OCI-LY7 (cell line): ENCODE data around the gene ATP2A3. TPM values are rescaled to one million over a fixed set of nuclear protein-coding genes. Genes with fewer than 3 reads are reported as not detected.

ENCODE experiments used
- BruUV-seq: library from RNA; stranded (reverse); fragments of 400-500 nt; replicated peaks from 2 replicates; lab custom pipeline; 2021; lab: Mats Ljungman, UMichigan
- CTCF ChIA-PET: fragments of 300-600 bp; sonication (Branson Sonifier 250); formaldehyde crosslinking; loops from one replicate; lab custom pipeline; 2022; ENCODE audit warnings: antibody characterized with exemption; ENCODE audit not compliant: unreplicated experiment; lab: Charles Lee
- POLR2A ChIA-PET: fragments of 300-600 bp; sonication (Branson Sonifier 250); formaldehyde crosslinking; loops from one replicate; lab custom pipeline; 2022; ENCODE audit warnings: antibody characterized with exemption; lab: Charles Lee
- DNase-seq: peaks from one replicate; pipeline ENCODE4 v3.0.0-alpha.2; 2015; ENCODE audit warnings: low spot score
- H2AFZ ChIP-seq: fragments of 200-600 bp; sonication (generic), shearing (Covaris generic); 2 replicates; pipeline ENCODE4 v1.6.1; 2014; ENCODE audit warnings: mild to moderate bottlenecking, antibody characterized with exemption, low read length, moderate library complexity
- H3K27ac ChIP-seq: fragments of 200-600 bp; sonication (generic); 2 replicates; pipeline ENCODE4 v1.5.1; 2014; ENCODE audit warnings: mixed run types, low read depth, mild to moderate bottlenecking, moderate library complexity, low read length, inconsistent platforms; ENCODE audit not compliant: poor library complexity, severe bottlenecking
- H3K36me3 ChIP-seq: fragments of 200-600 bp; sonication (generic); 2 replicates; pipeline ENCODE4 v1.6.1; 2014; ENCODE audit warnings: mild to moderate bottlenecking, antibody characterized with exemption, low read length, moderate library complexity, mixed read lengths; ENCODE audit not compliant: insufficient read depth
- H3K4me1 ChIP-seq: fragments of 200-600 bp; sonication (generic); 2 replicates; pipeline ENCODE4 v1.5.1; 2014; ENCODE audit warnings: mild to moderate bottlenecking, low read length; ENCODE audit not compliant: insufficient read depth, poor library complexity, severe bottlenecking
- H3K4me2 ChIP-seq: fragments of 200-600 bp; sonication (generic); 2 replicates; pipeline ENCODE4 v1.6.1; 2014; ENCODE audit warnings: mild to moderate bottlenecking, low read length
- H3K4me3 ChIP-seq: fragments of 200-600 bp; sonication (generic); 2 replicates; pipeline ENCODE4 v1.5.1; 2014; ENCODE audit warnings: mild to moderate bottlenecking, low read depth, low read length; ENCODE audit not compliant: poor library complexity, severe bottlenecking
- H3K79me2 ChIP-seq: fragments of 200-600 bp; sonication (generic); 2 replicates; pipeline ENCODE4 v1.6.1; 2016; ENCODE audit warnings: low read depth, mild to moderate bottlenecking, low read length, moderate library complexity, mixed read lengths; ENCODE audit not compliant: insufficient read depth
- H3K9me2 ChIP-seq: fragments of 200-600 bp; sonication (generic); 2 replicates; pipeline ENCODE4 v1.6.1; 2016; ENCODE audit warnings: mild to moderate bottlenecking, low read length, mixed read lengths; ENCODE audit not compliant: insufficient read depth
- H3K9me3 ChIP-seq: fragments of 200-600 bp; sonication (generic); 2 replicates; pipeline ENCODE4 v1.6.1; 2014; ENCODE audit warnings: mild to moderate bottlenecking, mixed run types, low read length, mixed read lengths
- H4K20me1 ChIP-seq: fragments of 200-600 bp; sonication (generic); 2 replicates; pipeline ENCODE4 v1.6.1; 2014; ENCODE audit warnings: mild to moderate bottlenecking, antibody characterized with exemption, low read length, moderate library complexity, mixed read lengths; ENCODE audit not compliant: insufficient read depth
- EZH2phosphoT487 ChIP-seq: fragments of 200-600 bp; sonication (generic); IDR thresholded peaks from 2 replicates; pipeline ENCODE4 v1.6.1; 2018; ENCODE audit warnings: low read depth, borderline replicate concordance, mild to moderate bottlenecking, mixed run types, antibody characterized with exemption, low read length, moderate library complexity, mixed read lengths
- intact Hi-C: fragments of 100-400 bp; cut with micrococcal nuclease; formaldehyde crosslinking; loops from one replicate; pipeline ENCODE4 v1.10.0; 2022; ENCODE audit not compliant: unreplicated experiment
- total RNA-seq, 2 experiments: library from RNA; depleted of rRNA in 1 of 2; stranded (reverse); fragments of >200 nt in 1 of 2; shearing (Covaris generic) in 1 of 2; gene quantifications; 2 replicates each; pipeline ENCODE4 v1.2.3, GENCODE V29; 2014 to 2022
- TF ChIP-seq, protein P1 (sequence below): fragments of 200-600 bp; sonication (generic); conservative IDR thresholded peaks from 2 replicates; pipeline ENCODE4 v1.5.1; 2014; ENCODE audit warnings: mild to moderate bottlenecking, antibody characterized with exemption, low read length, moderate library complexity, mixed read lengths

The ATP2A3 gene
- total RNA-seq, 2 experiments from 2014 or later, result 108 to 353 TPM

GRCh38 chr17:3919123-3919624 is 45.1 kb downstream of the ATP2A3 start:
- no peak overlapping the region for H3K27ac ChIP-seq
- BruUV-seq, result no TSS peak
- no peaks in the 10 kb centered on the region for H3K79me2 ChIP-seq
- ChIA-PET CTCF (no interaction called here), POLR2A (no interaction called here)
- peaks cover 55% of the 10 kb centered on the region for H3K4me1 ChIP-seq
- no peaks in the 10 kb centered on the region for H3K9me3 ChIP-seq
- no peaks in the 10 kb centered on the region for H4K20me1 ChIP-seq
- TF ChIP-seq EZH2phosphoT487, result no peak
- TF ChIP-seq, protein P1, sequence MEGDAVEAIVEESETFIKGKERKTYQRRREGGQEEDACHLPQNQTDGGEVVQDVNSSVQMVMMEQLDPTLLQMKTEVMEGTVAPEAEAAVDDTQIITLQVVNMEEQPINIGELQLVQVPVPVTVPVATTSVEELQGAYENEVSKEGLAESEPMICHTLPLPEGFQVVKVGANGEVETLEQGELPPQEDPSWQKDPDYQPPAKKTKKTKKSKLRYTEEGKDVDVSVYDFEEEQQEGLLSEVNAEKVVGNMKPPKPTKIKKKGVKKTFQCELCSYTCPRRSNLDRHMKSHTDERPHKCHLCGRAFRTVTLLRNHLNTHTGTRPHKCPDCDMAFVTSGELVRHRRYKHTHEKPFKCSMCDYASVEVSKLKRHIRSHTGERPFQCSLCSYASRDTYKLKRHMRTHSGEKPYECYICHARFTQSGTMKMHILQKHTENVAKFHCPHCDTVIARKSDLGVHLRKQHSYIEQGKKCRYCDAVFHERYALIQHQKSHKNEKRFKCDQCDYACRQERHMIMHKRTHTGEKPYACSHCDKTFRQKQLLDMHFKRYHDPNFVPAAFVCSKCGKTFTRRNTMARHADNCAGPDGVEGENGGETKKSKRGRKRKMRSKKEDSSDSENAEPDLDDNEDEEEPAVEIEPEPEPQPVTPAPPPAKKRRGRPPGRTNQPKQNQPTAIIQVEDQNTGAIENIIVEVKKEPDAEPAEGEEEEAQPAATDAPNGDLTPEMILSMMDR, result no peak
- no peak overlapping the region for H2AFZ ChIP-seq
- intact Hi-C loops, result no loop called here
- H3K36me3 ChIP-seq, result peaks cover 7% of the 10 kb centered on the region; the same call in 1 of the 2 replicates
- H3K4me2 ChIP-seq, result no peak overlapping the region
- H3K9me2 ChIP-seq, result no peaks in the 10 kb centered on the region
- no peak for DNase-seq
- no peak overlapping the region for H3K4me3 ChIP-seq

DNA sequence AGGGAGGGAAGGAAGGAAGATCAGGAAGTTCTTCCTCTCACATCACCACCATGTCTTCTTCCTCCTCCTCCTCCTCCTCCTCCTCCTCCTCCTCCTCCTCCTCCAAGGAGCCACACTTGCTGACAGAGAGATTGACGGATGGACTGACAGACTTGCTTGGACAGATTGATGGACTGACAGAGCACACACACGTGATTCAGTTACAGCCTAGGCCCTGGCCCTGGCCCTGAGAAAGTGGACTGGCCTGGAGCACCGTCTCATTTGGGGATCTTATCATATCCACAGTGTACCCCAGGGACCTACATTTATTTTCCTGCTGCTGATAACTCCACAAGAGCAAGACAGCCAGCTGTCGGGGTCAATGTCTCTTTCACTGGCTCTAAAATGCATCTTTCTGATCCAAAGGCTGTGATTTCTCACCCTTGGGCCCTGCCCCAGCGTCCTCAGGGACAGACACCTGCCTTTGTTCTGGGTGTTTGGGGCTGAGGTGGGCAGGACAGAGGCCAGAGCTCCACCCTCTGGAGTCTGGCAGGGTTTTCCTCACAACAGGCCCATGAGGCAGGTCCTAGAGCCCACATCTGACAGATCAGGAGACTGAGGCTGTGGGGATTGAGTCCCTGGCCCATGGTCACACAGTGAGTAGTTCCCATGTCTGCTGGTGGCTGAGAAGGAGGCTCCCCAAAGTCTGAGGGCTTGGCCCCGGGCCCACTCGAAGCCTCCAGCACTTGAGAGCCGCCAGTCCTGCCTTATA is 45.7 kb downstream of the ATP2A3 start:
- no peaks in the 10 kb centered on the region for H3K9me3 ChIP-seq
- no peak overlapping the region for H3K4me3 ChIP-seq
- TF ChIP-seq, protein P1, result no peak
- no peak for TF ChIP-seq EZH2phosphoT487
- no TSS peak for BruUV-seq
- DNase-seq, result no peak
- intact Hi-C loops, result no loop called here
- peaks cover 61% of the 10 kb centered on the region for H3K4me1 ChIP-seq
- H2AFZ ChIP-seq, result no peak overlapping the region
- H3K27ac ChIP-seq, result no peak overlapping the region
- no peaks in the 10 kb centered on the region for H3K9me2 ChIP-seq
- no peaks in the 10 kb centered on the region for H3K79me2 ChIP-seq
- H3K36me3 ChIP-seq, result 0 out of 2 replicates have a peak, but pooled peaks cover under 1% of the 10 kb centered on the region
- POLR2A ChIA-PET, result no interaction called here
- no peaks in the 10 kb centered on the region for H4K20me1 ChIP-seq
- CTCF ChIA-PET, result no interaction called here
- H3K4me2 ChIP-seq, result no peak overlapping the region

- no peaks in the 10 kb centered on the region for H3K9me3 ChIP-seq
- H3K79me2 ChIP-seq, result no peaks in the 10 kb centered on the region
- no peaks in the 10 kb centered on the region for H3K36me3 ChIP-seq
- no TSS peak for BruUV-seq
- no peak overlapping the region for H3K4me3 ChIP-seq
- intact Hi-C loops, result no loop called here
- POLR2A ChIA-PET, result interaction anchor here (0.6 kb wide), 1 partner anchor 784 kb away, joined by 6 read pairs; no protein-coding TSS in a partner anchor
- no peaks in the 10 kb centered on the region for H4K20me1 ChIP-seq
- H3K9me2 ChIP-seq, result no peaks in the 10 kb centered on the region
- no peak for DNase-seq
- TF ChIP-seq, protein P1, result no peak
- no peak for TF ChIP-seq EZH2phosphoT487
- no peak overlapping the region for H2AFZ ChIP-seq
- no peak overlapping the region for H3K4me2 ChIP-seq
- CTCF ChIA-PET, result no interaction called here
- peaks cover 54% of the 10 kb centered on the region for H3K4me1 ChIP-seq
- no peak overlapping the region for H3K27ac ChIP-seq
These were observed 46.8 kb downstream of the ATP2A3 start for GRCh38 chr17:3917391-3917931.
